Measurements from ENCODE around the gene TRPV3.
"Not testable (repeated sequence)": the region's sequence is repeated elsewhere in the genome, so short reads cannot be mapped to it uniquely, and the experiment has no call there.

TRPV3 gene

DNA sequence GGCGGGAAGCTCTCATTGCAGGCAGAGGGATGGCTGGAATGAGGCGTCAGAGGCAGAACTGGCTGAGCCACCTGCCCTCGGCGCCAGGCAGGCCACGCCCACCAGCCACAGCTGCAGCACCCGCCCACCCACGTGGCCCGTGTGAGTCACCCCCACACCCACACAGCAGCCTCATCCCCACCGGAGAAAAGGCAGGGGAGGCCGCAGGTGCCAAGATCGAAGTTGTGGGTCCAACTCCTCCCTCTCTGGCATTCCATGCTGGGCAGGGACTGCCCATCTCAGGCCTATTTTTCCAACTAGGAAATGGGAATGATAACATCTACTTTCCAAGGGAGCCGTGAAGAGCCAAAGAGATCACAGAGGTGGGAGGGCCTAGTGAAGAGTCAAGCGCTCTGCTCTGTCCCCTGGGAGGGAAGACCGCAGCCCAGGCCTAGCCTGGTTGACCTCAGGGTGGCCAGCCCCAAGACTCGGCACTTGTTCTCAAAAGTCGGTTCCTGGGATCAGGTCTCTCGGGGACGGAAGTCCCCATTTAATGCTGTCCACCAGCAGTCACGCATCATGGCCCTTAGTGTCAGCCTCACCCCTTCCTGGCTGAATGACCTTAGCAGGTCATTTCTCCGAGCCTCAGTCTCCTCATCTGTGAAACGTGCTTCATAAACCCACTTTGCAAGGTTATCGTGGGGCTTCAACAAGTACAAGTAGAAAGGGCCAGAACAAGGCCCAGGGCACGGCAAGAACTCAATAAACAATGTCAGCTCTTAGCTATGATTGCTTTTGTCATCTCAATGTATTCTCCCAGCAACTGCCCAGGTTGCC is at the start of gene TRPV3:
TRPV3 (minus strand) TSS at position 45 of the 816 bp plus-strand sequence. CDS start 2,962 bp downstream, outside the sequence.
- DNase-seq = no peak

DNA sequence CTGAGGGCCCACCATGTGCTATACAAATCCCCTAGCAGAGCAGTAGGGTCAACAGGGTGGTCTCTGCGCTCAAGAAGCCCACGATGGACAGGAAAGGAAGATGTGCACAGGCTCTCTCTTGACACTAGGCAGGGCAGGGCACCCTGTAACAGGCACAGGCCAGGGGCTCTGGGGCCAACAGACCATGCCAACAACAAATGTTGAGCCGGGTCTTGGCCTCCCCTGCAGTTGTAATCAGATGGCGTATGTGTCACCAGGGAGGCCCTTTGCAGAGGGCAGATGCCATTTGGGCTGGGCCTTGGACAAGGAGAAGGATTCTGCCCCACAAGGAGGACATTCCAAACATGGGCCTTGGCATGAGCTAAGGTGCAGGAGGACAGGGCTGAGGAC is 46.3 kb upstream of the TRPV3 start:
- DNase-seq = no peak

DNA sequence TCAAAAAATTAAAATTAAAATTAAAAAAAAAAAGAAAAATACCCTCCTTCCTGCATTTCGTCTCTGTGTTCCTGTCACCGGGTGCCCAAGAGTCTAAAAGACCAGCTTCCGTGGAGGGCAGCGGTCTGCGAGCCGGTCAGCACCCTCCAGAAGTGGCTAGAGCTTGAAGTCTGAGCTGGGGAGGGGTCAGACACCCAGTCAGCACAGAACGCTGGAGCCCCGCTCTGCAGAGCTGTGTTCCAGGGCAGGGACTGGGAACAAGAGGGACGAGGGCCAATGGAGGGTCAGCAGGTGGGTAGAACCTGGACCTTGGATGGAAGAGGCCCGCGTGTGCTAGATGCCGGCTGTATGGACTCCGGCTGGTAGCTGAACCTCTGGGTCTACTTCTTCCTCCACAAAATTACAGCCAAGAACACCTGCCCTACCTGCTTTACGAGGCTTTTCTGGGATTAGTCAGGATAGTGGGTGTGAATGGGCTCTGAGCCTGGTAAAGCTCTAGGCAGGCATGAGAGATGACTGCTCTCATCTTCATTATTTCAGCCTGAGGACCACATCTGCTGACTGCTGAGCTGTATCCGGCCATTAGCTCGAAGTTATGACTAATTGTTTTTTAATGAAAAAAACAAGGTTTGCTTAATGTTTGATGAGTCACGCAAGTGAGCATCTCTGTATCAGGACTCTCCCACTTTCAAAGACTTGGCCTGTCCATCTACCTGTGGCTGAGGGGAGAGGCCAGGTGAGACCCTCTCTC is 45.7 kb upstream of the TRPV3 start:
- no peak for DNase-seq

DNA sequence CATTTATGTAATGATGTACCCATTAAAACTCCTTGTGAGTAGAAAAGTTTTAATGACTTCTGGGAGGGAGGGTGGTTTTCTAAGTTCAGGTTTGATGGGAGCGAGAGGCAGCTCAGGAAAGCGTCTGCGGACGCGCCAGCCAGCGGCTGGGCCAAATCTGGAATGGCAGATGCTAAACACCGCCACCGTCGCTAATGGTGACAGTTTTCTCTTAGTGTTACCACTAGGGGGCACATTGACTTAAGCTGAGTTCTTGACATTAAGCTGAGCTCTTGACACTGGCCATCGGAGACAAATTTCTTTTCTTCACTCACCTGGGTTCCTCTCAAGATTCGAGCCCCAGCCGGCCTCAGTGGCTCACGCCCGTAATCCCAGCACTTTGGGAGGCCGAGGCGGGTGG is 44.9 kb upstream of the TRPV3 start:
- no peak for DNase-seq

DNA sequence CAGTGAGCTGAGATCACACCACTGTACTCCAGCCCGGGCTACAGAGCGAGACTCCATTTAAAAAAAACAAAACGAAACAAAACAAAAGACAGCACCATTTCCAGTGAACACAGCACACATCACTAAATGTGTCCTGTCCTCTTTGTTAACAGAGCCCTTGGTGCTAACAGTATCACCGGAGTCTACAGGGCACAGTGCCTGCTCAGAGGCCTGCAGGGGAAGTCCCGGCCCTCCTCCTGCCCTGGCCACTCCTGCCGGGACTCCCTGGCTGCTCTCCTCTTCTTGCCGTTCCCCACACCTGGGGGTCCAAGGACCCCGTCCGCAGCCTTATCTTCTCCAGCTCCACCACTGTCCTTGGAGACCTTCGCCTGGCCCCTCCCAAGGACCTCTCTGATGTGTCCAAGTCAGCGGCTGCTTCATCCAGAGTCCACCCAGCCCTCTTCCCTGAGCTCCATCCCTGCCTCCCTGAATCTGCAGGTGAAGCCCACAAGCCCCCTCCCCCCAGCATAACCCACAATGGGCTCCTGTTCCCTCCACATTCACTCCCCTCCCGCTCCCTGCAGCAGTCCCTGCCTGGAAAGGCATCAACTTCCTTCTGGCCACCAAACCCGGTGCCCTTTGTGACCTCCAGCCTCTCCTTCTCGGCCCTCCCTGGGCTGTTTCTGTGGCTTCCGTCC is 43.1 kb upstream of the TRPV3 start:
- no peak for DNase-seq

DNA sequence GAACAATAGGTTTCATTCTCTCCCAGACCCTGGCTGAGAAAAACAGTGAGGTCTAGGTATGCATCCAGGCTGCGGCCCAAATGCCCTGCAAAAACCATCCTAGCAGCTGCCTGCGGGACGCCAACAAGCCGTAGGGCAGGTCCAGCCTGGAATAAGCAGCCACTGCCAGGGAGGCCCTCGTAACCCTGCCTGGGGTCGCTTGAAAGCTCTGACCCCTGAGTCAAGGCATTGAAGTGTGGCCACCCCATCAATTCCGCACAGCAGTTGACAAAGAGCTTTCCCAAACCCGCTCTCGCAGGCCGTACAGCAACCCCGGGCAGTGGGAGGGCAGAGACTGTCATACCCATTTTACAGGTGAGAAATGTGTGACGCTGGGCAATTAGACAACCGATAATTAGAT is 40.5 kb upstream of the TRPV3 start:
- no peak for DNase-seq

DNA sequence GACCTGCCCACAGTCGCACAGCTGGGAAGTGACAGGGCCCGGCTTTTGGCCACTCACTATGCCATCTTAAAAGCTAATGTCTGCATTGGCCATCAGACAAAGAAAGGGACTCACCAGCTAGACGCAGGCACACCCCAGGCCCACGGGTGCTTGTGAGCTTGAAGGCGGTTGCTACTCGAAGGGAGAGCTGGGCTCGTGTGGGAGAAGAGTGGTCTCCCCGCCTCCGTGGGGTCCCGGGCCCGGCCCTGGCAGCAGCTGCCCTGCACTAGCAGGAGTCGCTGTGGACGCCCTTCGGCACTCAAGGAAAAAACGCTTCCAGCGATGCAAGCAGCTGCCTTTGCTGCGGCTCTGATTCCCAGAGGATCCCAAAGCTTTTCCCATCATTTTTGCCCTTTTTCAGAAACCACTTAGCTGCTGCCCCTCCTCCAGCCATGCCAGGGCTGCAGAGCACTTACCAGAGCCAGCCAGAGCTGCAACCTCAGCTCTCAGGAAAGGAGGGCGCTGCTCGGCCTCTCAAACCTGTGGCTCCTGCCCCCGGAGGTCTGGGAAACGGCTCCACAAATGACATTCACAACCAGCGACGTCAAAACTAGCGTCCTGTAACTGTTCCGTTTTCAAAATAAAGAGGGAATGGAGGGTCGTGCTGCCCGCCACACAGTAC is 39.3 kb upstream of the TRPV3 start:
- no peak for DNase-seq

DNA sequence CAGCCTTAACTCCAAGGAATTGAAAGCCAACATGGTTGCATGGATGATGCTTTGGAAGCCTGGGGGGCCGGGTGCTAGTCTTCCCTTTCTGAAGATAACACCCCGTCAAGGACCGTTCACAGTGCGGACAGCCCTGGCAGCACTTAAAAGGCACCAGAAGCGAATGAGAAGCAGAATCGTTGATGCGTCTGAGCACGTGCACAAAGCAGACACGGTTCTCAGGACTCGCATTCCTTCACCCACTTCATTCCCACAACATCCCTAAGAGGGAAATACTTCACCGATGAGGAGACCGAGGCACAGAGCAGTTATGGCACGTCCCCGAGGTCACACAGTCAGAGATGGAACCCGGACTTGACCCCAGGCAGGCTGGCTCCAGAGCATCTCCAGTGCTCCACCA is 37.4 kb upstream of the TRPV3 start:
- DNase-seq = no peak

DNA sequence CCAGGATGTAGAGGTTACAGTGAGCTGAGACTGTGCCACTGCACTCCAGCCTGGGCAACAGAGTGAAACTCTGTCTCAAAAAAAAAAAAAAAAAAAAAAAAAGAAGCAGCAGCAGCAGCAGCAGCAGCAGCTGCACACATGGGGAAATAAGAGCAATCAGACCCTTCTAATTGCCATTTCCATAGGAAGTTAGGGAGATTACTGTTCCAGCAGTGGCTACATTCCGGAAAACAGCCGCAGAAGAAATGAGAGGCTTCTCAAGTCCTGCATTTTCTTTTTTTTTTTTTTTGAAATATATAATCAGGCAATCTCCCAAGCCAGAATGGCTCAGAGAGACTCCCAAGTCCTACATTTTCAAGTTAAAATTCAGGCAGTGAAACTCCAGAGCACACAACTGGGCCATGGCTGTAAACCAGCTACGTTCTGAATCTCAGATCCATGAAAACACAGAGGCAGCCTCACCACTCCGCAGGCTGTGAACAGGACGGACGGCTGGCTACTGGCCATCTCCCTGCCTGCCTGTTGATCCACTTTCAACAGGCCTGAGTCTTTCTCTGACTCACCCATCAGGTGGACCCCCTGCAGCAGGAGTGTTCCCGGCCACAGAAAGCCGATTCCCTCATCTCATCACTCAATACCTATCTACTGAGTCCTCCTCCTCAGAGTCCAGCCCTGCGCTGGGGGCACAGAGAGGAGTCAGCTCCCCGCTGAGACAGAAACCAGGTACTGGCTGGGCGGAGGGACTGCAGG is 36.6 kb upstream of the TRPV3 start:
- DNase-seq = peak; percentile 52

DNA sequence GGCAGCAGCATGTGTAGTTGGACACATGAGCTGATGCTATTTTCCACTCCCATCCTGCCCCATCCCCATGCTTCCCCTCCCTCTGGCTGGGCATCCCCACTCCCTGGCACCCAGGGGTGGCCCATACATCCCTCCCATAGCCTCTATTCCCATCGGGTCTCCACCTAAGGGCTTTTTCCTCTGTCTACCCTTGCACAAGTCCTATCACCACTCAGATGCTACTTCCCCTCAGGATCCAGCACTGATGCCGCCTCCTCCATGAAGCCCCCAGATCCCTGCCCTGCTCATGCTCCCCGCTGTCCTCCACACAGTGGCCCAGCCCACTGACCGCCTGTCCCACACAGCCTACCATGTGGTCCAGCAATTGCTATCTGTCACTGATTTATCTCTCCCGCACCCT is 35.8 kb upstream of the TRPV3 start:
- DNase-seq = no peak

DNA sequence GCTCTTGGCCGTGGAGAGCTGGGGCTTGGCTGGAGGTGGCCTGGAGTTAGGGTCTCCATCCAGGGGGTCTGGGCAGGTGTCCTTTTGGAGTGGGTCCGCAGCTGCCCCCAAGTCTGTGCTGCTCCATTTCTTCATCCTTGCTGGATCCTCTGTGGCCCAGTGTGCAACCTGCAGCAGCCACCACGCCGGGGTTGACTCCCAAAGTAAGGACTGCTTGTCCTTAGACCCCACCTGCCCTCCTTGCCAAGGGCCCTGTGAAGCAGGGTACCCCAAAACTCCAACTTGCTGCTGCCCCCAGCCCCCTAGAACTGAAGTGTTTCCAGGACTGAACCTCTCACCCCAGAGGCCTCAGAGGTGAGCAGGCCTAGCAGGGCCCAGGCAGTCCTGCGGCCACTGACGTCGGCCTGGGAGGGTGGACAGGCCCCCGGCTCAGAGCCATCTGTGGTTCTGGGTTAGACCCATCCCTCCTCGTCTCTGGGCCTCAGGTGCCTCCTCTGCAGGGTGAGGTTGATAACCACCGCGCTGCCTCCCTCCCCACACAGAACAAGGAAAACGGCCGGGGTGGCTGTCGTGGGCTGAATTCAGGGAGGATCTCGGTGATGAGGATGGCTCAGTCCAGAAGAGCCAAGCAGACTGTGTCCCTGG is 34.7 kb upstream of the TRPV3 start:
- no peak for DNase-seq

DNA sequence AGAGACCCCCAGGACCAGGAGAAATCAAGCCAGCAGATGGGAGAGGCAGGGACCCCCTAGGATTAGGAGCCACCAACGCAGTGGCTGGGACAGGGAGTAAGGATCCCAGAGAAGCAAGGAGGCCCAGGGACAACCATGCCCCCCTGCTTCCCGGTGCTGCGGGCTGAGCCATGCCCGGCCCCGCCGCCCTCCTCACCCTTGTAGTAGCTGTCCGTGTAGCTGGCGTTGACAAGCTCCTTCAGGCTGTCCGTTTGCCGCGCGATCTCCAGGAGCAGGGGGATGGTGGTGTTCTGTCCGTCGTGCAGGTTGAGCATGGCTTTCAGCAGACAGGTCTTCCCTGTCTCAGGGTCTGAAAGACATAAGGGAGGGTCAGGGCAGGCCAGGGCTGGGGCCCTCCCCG is 33.2 kb upstream of the TRPV3 start:
- DNase-seq = no peak

DNA sequence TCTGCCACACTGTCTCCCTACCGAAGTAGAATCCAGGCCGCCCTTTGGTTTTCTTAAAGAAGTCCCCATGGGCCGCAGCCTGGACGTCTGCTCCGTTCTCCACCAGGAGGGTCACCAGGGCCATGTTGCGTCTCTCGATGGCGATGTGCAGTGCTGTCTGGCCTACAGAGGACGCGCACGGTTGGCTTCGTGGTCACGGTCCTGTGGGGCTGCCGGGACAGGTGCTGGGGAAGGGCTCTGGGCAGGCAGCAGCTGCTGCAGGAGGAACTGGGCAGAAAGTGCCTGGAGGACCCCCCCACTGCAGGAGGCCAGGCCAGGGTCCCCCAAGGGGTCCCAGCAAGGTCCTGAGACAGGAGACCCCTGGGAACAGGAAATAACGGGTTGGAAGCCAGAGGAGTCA is 32.6 kb upstream of the TRPV3 start:
- no peak for DNase-seq

DNA sequence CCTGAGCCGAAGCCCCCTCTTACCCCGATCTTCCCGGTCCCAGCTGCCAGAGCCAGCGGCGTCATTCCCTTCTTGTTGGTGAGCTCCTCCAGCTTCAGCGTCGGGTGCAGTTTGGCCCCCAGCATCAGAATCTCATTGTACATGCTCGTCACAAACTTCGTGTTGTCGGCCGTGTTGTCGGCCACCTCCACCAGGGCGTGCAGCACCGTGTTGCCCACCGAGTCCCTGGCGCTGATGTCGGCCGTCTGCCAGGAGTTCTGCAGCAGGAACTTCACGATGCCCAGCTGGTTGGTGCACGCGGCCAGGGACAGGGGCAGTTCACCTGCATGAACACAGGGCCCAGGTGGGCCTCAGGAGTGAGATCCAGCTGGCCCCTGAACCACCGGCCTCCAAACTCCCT is 32.2 kb upstream of the TRPV3 start:
- DNase-seq = no peak

DNA sequence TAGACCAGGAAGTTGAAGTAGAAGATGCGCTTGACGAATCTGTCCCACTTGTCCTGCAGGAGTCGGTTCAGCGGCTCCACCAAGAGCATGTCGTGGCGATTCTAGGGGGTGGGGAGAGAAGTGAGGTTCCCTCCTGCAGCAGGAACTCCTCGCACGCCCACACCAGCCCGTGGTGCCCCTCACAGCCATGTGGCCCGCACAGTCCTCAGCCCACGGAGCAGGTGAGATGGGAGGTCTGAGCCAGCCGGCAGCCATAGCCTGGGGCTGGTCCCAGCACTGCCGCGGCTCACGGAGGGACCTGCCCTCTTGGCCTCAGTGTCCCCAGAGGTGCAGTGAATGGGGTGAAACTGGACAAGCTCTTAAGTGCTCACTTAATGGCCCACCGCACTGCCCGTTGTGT is 28.2 kb upstream of the TRPV3 start:
- DNase-seq = no peak

DNA sequence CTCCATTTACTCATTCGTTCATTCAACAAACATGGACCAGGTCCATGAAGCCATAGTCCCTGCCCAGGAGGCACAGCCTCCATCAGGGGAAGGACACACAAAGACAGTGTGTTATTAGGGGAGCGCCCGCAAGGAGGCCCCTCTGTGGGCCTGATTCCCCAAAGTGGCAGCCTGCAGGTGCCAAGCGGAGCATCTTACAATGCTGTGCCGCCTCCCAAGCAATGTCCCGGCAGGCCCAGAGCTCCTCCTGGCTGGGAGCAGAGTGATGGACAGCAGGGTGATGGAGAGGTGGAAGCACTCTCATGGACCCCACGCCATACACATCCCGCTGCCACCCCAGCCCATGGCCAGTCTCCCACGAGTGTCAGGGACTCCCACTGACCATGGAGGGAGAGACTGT is 25.8 kb upstream of the TRPV3 start:
- DNase-seq = no peak

DNA sequence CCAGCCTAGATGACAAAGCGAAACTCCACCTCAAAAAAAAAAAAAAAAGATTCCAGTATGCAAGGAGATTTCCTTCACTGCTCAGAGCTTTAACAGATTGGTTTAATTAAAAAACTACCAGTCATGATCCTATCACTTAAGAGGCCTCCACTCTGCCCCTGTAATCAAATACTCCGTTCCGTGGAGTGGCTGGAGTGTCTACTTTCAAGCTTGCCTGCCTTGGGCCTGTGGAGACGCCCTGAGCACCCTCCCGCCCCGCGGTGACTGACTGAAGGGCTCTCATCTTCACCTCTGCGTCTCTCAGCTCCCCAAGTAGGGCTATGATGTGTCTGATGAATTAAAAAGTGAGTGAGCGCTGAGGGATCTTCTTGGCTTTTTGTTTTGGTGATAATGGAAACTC is 25.3 kb upstream of the TRPV3 start:
- no peak for DNase-seq

DNA sequence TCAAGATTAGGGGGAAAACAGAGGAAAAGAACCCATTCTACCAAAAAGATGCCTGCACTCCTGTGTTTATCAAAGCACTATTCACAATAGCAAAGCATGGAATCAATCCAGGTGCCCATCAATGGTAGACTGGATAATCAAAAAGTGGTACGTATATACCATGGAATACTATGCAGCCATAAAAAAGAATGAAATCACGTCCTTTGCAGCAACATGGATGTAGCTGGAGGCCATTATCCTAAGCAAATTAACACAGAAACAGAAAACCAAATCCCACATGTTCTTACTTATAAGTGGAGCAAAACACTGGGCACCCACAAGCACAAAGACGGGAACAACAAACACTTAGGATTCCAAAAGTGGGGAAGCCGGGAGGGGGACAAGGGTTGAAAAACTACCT is 21.1 kb upstream of the TRPV3 start:
- DNase-seq = not testable (repeated sequence)

DNA sequence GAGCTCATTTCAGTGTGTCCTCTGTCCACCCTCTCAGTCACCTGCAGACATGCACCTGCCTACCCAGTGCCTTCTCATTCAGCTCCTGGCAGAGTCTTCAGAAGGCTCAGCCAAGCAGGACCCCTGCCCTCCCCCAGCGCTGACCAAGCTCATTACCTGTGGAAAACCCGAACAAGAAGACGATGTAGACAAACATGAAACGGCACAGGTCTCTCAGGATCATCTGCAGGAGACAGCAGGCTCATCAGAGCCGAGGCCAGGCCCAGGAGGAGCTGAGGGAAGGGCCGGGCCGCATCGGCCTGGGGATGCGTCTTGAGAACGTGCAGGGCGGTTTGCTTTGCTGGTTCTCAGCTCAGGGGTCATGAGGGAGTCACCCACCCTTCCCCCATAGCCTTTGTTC is 19.4 kb upstream of the TRPV3 start:
- DNase-seq = no peak

DNA sequence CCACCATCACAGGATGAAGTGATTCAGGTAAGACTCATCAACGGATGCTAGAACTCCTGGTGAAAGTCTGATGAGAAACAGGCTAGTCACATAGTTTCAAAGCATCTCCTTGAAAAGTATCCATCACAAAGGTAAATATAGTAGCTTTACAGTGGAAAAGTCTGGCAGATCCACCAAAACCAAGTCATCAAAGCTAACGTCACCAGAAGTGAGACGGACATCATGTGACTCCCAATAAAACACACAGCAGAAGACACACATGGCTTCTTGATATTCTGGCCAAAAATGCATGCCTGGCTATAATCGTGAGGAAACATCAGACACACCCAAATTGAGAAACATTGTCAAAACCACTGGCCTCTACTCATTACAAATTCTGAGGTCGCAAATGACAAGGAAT is 17.9 kb upstream of the TRPV3 start:
- DNase-seq = no peak

DNA sequence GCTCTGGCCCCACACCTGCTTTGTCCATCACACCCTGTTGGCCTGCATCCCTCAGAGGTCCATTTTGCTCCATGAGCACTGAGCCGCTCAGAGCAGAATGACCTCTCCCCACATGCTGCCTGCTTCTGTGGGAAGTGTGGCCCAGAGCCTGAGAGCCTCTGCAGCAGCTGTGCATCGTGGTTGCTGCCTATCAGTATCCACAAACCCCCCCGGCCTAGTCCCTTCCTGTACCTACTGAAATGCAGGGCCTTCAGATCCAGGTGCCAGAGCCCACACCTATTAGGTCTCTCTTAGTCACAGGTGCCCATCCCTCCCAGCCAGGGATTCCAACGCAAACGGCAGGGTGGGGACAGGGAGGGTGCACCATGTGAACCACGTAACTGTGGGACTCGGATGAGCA is 16.6 kb upstream of the TRPV3 start:
- no peak for DNase-seq

Data from midbrain (tissue), 1 donor.